Muscle of back (tissue), 11 donors: ENCODE results near the gene ACHE. TPM values are rescaled to one million over a fixed set of nuclear protein-coding genes. Genes with fewer than 3 reads are reported as not detected.
A peak's percentile ranks its signal among the peaks of the same experiment; 100 is the strongest.

Experiments used
- DNase-seq, 3 donors: peaks; one replicate each; pipeline versions ENCODE4 v3.0.0 to v3.0.0-alpha.2; 2013
- polyA plus RNA-seq, 10 donors: library from polyadenylated mRNA; unstranded; fragments of 120-200 nt; gene quantifications; one replicate each; pipeline ENCODE4 v1.2.1, GENCODE V29; 2013; ENCODE audit not compliant: insufficient read length in 10 of 10

ACHE gene
- polyA plus RNA-seq, 10 donors = 29.8 to 96.0 (median 59.5) TPM

- DNase-seq = no peak
Observed at GRCh38 chr7:100886142-100886935, 9.3 kb downstream of the ACHE start.

- peak in 1 of 3 donors; percentile 5 for DNase-seq
Observed at GRCh38 chr7:100885440-100886141, 10.1 kb downstream of the ACHE start.

DNA sequence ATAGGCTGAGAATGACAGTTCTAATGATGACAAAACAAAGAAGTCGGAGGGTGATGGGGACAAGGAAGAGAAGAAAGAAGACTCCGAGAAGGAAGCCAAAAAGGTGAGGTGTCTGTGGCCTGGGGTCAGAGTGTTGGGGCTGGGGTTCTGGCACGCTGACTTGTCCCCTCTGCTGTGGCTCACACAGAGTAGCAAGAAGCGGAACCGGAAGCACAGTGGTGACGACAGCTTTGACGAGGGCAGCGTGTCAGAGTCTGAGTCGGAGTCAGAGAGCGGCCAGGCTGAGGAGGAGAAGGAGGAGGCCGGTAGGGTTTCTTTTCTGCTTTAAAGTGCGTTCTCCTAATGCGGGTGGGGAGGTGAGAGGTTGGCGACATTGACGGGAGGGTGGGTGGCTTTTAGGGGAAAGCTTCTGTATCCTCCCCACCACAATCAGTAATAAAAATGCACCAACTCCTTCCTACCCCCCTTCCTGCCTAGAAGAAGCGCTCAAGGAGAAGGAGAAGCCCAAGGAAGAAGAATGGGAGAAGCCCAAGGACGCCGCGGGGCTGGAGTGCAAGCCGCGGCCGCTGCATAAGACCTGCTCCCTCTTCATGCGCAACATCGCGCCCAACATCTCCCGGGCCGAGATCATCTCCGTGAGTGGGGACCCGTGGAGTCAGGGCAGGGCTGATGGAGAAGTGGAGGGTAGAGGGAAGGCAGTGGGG, 10.8 kb downstream of the ACHE start:
- DNase-seq = no peak

GRCh38 chr7:100882785-100883526, 12.7 kb downstream of the ACHE start:
- DNase-seq = peak in 1 of 3 donors; percentile 0

- DNase-seq = no peak
Observed at GRCh38 chr7:100882201-100882600, 13.5 kb downstream of the ACHE start.

DNA sequence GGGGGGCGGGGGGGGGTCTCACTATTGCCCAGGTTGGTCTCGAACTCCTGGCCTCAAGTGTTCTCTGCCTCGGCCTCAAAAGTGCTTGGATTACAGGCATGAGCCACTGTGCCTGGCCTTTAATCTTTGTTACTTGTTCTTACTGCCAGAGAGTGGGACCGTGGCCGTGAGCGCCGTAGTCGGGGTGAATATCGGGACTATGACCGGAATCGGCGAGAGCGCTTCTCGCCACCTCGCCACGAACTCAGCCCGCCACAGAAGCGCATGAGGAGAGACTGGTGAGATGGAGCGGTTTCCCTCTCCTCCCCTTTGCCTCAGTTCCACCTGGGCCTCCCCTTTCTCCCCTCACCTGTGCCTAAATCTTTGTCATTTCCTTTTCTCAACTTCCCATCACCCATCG, 14.6 kb downstream of the ACHE start:
- no peak for DNase-seq

DNA sequence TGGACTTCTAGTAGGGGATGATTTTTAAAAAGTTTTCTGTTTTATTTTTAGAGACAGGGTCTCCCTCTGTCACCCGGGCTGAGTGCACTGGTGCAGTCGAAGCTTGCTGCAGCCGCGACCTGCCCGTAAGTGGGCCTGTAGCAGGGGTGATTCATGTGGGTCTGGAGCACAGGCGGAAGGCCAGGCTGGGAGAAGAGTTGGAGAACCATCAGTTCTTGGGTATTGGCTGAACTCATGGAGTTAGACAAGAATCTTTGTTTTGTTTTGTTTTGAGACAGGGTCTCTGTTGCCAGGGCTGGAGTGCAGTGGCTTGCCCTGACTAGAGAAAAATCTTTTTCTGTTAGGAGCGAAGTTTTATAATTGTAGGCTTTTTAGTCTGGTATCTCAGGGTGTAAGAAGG, 15.0 kb downstream of the ACHE start:
- no peak for DNase-seq

- DNase-seq = no peak
Observed at GRCh38 chr7:100879685-100880261, 15.9 kb downstream of the ACHE start.

GRCh38 chr7:100878685-100879084, 17.0 kb downstream of the ACHE start:
- DNase-seq = no peak

DNA sequence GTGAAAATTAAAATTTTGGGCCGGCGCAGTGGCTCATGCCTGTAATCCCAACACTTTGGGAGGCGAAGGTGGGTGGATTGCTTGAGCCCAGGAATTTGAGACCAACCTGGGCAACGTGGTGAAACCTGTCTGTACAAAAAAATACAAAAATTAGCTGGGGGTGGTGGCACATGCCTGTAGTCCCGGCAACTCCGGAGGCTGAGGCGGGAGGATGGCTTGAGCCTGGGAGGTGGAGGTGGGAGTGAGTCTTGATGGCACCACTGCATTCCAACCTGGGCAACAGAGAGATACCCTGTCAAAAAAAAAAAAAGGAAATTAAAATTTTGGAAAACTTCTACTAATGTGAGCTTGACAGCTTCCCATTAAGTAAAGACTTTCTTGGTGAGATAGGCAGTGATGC, 17.7 kb downstream of the ACHE start:
- DNase-seq = no peak

DNA sequence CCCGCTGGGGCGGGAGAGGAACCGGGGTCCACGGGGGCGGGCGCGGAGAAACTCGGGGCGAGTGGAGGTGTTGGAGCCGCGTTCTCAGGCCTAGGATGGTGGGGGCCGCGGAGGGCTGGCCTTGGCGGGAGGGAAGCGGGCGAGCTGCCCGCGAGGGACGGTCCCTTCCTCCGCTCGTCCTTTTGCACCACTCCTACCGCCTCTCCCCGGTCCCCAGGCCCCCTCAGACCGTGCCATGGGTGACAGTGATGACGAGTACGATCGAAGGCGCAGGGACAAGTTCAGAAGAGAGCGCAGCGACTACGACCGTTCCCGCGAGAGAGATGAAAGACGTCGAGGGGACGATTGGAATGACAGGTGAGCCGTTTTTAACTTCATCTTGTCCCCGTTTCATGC, 20.3 kb downstream of the ACHE start:
- no peak for DNase-seq

DNA sequence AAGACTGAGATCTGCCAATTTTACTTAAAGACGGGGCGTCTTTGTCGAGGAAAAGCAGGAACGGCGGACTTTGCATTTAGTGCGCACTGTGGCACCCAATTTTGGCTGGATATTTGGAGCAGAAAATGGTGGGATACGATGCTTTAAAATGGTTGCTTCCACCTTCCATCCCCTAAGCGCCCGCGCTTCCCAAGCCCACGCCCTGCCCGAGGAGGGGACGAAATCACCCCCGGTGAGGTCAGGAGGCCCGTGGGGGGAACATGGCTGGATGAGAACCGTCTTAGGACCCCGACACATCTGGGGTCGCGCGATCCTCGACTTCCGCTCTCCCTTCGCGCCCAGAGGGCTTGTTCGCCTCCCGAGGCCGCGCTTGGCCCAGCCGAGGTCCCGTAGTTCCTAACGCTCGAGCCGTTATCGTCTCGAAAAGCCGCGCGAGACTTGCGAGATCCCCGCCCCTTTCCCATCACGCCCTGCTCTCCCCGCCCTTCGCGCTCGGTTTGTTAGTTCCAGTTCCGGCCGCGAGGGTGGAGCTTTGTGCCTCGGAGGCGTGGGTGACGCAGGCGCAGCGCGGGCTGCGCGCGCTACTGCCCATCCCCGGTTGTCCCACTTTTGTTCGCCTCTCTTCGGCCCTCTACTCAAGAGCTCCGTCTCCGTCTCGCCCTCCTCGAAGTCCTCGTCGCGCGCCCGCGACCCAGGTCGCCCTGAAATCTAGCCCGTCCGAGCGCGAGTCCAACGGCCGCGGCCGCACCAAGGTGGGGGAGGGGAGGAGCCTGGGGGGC, 20.9 kb downstream of the ACHE start, which contains the start of gene SRRT:
SRRT (plus strand) TSS at position 527 of the 779 bp plus-strand sequence. CDS start 488 bp downstream, outside the sequence.
- DNase-seq = peak; percentile 99

DNA sequence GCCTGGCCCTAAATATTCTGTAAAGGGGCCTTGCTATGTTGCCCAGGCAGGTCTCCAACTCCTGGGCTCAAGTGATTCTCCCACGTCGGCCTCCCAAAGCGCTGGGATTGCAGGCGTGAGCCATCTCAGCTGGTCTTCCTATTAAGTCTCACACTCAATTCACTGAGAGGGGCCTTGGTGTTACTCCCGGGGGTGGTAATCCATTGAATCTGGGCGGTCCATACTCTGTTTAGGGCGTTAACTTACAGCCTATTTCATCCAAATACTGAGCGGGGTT, 21.4 kb downstream of the ACHE start:
- DNase-seq = no peak

- DNase-seq = no peak
Observed at GRCh38 chr7:100873599-100874299, 21.9 kb downstream of the ACHE start.

DNA sequence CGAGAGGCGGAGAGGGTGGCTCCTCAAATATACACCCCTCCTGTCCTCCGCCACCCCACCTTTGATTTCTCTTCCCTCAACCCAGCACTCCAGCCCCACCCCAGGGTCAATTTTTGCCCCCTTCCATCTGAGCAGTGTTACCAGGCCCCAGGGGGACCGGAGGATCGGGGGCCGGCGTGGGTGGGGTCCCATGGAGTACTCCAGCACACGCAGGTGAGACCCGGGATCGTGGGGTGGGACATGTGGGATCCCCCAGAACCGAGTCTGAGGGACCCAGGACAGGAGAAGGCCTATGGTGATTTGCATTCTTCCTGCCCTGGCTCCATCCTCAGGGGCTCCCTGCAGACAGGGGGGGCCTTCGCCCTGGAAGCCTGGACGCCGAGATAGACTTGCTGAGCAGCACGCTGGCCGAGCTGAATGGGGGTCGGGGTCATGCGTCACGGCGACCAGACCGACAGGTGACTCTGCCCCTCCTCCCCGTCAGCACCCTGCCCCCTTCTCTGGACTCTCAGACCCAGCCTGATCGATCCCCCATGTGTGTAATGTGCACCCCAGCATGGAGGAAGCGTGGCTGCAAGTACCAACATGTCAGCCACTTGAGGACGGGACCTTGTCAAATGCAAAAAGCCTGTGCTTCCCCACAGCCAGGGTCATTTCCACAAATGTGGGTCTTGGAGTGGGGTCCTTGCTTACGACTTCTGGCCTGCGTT, 27.8 kb downstream of the ACHE start:
- peak in 1 of 3 donors; percentile 61 for DNase-seq

DNA sequence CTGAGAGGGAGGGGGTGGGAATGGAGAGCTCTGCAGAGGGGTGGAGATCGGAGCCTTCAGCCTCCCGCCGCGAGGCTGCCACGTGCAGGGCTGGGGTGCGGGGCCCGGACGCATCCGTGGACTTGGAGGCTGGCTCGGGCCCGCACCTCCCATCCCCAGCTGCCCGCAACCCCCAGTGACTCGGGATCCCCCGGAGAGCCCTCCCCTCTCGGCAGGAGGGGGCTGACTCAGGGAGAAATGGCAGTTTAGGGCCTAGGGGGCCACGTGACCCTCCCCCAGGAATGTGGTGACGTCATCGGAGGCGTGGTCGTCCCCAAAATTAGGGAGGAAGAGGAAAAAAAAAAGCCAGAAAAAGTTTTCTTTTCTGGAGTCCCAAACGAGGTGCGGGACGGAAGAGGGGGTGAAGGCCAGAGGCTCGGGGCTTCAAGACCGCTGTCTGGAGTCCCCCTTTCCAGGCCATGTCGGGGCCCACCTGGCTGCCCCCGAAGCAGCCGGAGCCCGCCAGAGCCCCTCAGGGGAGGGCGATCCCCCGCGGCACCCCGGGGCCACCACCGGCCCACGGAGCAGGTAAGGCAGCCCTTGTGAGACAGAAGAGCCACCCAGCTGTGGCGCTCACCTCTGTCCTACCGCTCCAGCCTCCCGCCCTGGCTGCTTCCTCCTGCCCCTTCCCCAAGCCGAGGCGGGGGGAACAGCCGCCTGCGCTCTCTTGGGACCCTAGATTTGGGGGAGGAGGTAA, 28.5 kb downstream of the ACHE start, which contains the start of gene TRIP6:
TRIP6 (plus strand) TSS at position 348 of the 736 bp plus-strand sequence; CDS start at position 459, 111 bp downstream.
- DNase-seq = peak; percentile 94 to 98 (median 95)

DNA sequence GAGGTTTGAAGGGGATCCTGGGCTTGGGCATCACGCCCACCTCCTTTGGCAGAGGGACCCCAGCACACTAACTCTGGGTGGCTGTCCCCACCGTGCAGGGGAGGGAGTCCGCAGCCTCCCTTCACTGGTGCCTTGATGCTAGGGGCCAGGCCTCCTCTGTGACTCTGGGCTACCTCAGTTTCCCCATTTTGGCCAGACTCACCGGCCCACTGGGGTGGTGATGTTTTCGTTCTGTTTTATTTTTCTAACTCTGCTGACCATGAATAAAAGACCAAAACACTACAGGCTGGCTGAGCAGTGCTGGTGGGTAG, 29.0 kb downstream of the ACHE start:
- DNase-seq = no peak

DNA sequence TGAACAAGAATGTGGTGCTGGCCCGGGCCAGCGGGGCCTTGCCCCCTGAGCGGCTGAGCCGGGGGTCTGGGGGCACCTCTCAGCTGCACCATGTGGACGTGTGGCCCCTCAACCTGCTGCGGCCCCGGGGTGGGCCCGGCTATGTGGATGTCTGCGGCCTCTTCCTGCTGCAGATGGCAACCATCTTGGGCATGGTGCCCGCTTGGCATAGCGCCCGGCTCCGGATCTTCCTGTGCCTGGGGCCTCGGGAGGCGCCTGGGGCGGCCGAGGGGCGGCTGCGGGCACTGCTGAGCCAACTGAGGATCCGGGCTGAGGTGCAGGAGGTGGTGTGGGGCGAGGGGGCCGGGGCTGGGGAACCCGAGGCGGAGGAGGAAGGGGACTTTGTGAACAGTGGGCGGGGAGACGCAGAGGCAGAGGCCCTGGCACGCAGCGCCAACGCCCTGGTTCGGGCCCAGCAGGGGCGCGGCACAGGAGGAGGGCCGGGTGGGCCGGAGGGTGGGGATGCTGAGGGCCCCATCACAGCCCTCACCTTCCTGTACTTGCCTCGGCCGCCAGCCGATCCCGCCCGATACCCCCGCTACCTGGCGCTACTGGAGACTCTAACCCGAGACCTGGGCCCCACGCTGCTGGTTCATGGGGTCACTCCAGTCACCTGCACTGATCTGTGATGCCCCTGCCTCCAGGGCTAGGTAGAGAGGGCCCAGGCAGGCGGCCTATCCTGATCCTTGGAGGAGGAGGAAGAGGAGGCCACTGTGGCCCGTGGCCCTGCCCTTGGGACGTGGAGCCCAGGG, 29.6 kb downstream of the ACHE start:
- peak in 2 of 3 donors; percentile 50 to 72 for DNase-seq
